Keratinocyte (primary cell): ENCODE measurements around the gene ADAMTS13.

Experiments
- EZH2 ChIP-seq: IDR thresholded peaks from one replicate; pipeline ENCODE4 v1.6.1; 2012; ENCODE audit warnings: inconsistent platforms, mild to moderate bottlenecking, low read length, moderate library complexity
- TF ChIP-seq, protein P1 (sequence below), 3 experiments: IDR thresholded peaks in 1 of 3; conservative IDR thresholded peaks in 1 of 3; optimal IDR thresholded peaks in 1 of 3; 2 replicates in 2 of 3; 3 replicates in 1 of 3; pipeline versions ENCODE3 to v1.5.1; 2011; ENCODE audit warnings: low read length in 3 of 3, mild to moderate bottlenecking in 3 of 3, moderate library complexity in 2 of 3, control low read depth in 1 of 3, inconsistent platforms in 1 of 3; ENCODE audit not compliant: insufficient read depth in 2 of 3; ENCODE audit errors: extremely low read depth in 1 of 3

- TF ChIP-seq EZH2 = no peak
- TF ChIP-seq, protein P1, sequence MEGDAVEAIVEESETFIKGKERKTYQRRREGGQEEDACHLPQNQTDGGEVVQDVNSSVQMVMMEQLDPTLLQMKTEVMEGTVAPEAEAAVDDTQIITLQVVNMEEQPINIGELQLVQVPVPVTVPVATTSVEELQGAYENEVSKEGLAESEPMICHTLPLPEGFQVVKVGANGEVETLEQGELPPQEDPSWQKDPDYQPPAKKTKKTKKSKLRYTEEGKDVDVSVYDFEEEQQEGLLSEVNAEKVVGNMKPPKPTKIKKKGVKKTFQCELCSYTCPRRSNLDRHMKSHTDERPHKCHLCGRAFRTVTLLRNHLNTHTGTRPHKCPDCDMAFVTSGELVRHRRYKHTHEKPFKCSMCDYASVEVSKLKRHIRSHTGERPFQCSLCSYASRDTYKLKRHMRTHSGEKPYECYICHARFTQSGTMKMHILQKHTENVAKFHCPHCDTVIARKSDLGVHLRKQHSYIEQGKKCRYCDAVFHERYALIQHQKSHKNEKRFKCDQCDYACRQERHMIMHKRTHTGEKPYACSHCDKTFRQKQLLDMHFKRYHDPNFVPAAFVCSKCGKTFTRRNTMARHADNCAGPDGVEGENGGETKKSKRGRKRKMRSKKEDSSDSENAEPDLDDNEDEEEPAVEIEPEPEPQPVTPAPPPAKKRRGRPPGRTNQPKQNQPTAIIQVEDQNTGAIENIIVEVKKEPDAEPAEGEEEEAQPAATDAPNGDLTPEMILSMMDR (optimal IDR thresholded peaks at IDR 0.05 in 1 of 3, IDR thresholded peaks at IDR 0.05 in 1 of 3, conservative IDR thresholded peaks at IDR 0.05 in 1 of 3; ENCODE audit: extremely low read depth in 1 of 3, insufficient read depth in 2 of 3, low read length in 3 of 3) = no peak
Measured at GRCh38 chr9:133468374-133468773, 46.2 kb downstream of the ADAMTS13 start.
